Neural cell (in vitro differentiated cells): Measurements from ENCODE around the gene PACS1.

Experiments used
- CTCF ChIP-seq: fragments of 450-650 bp; IDR thresholded peaks from 2 replicates; pipeline ENCODE4 v1.5.1; 2014; ENCODE audit warnings: antibody characterized with exemption, mild to moderate bottlenecking, moderate library complexity; ENCODE audit not compliant: poor library complexity, severe bottlenecking
- EP300 ChIP-seq: fragments of 450-650 bp; conservative IDR thresholded peaks from 2 replicates; pipeline ENCODE4 v1.6.1; 2014; ENCODE audit warnings: antibody characterized with exemption, mild to moderate bottlenecking, moderate library complexity; ENCODE audit not compliant: poor library complexity, severe bottlenecking
- EZH2 ChIP-seq: fragments of 200-600, 300-800 bp; shearing (Covaris generic), sonication (generic); IDR thresholded peaks from 2 replicates; pipeline ENCODE4 v1.6.1; 2014; ENCODE audit warnings: antibody characterized with exemption, low read length, borderline replicate concordance, mild to moderate bottlenecking; ENCODE audit not compliant: insufficient read depth, poor library complexity, severe bottlenecking
- POLR2AphosphoS5 ChIP-seq: IDR thresholded peaks from 2 replicates; pipeline ENCODE4 v1.6.1; 2012
- RAD21 ChIP-seq: fragments of 450-650 bp; conservative IDR thresholded peaks from 2 replicates; pipeline ENCODE4 v1.6.1; 2014; ENCODE audit warnings: antibody characterized with exemption, mild to moderate bottlenecking, moderate library complexity
- REST ChIP-seq: IDR thresholded peaks from 2 replicates; pipeline ENCODE4 v1.6.1; 2012; ENCODE audit warnings: borderline replicate concordance
- SMC3 ChIP-seq: fragments of 450-650 bp; conservative IDR thresholded peaks from 2 replicates; pipeline ENCODE4 v1.6.1; 2014; ENCODE audit warnings: antibody characterized with exemption, mild to moderate bottlenecking, moderate library complexity; ENCODE audit not compliant: poor library complexity
- TAF1 ChIP-seq: IDR thresholded peaks from 2 replicates; pipeline ENCODE4 v1.6.1; 2012; ENCODE audit warnings: low read depth

- TF ChIP-seq SMC3 (no peak), CTCF (no peak), REST (no peak), EZH2 (no peak), EP300 (no peak), RAD21 (no peak), TAF1 (no peak), POLR2AphosphoS5 (no peak)
Observed at GRCh38 chr11:66106786-66107599, 36.9 kb downstream of the PACS1 start.
